Ovary (tissue), 3 donors: ENCODE results near the gene RBM33.

Experiments
- POLR2A ChIP-seq: fragments of 450-650 bp; IDR thresholded peaks from one replicate; pipeline ENCODE4 v1.6.1; 2017; ENCODE audit warnings: antibody characterized with exemption, mild to moderate bottlenecking, moderate library complexity
- TF ChIP-seq, protein P1 (sequence below), 3 donors: fragments of 450-650 bp in 2 of 3; fragments of 200-600 bp in 1 of 3; IDR thresholded peaks; one replicate each; pipeline versions ENCODE4 v1.5.1 to v1.8.0; 2016 to 2022; ENCODE audit warnings: antibody characterized with exemption in 3 of 3, mild to moderate bottlenecking in 1 of 3
- donor health status: DM: no; HTN: no; CAD: no.

DNA sequence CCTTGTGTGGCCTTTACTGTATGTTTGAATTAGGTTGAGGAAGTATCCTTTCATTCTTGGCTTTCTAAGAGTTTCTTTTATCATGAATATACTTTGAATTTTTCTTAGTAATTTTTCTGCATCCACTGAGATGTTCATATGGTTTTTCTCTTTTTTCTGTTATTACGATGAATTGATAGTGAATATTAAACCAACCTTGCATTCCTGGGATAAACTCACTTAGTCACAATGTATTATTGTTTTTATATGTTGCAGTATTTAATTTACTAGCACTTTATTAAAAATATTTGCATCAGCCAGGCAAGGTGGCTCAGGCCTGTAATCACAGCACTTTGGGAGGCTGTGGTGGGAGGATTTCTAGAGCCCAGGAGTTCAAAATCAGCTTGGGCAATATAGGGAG lies 15.3 kb upstream of the RBM33 start:
- TF ChIP-seq, protein P1, sequence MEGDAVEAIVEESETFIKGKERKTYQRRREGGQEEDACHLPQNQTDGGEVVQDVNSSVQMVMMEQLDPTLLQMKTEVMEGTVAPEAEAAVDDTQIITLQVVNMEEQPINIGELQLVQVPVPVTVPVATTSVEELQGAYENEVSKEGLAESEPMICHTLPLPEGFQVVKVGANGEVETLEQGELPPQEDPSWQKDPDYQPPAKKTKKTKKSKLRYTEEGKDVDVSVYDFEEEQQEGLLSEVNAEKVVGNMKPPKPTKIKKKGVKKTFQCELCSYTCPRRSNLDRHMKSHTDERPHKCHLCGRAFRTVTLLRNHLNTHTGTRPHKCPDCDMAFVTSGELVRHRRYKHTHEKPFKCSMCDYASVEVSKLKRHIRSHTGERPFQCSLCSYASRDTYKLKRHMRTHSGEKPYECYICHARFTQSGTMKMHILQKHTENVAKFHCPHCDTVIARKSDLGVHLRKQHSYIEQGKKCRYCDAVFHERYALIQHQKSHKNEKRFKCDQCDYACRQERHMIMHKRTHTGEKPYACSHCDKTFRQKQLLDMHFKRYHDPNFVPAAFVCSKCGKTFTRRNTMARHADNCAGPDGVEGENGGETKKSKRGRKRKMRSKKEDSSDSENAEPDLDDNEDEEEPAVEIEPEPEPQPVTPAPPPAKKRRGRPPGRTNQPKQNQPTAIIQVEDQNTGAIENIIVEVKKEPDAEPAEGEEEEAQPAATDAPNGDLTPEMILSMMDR (IDR thresholded peaks at IDR 0.05): no peak
- TF ChIP-seq POLR2A: no peak
